WTC11 (cell line): ENCODE data around the gene MYLK. TPM values are rescaled to one million over a fixed set of nuclear protein-coding genes. Genes with fewer than 3 reads are reported as not detected.

Experiments used
- ATAC-seq: fragments of 200-7000 bp; cut with Tn5 transposase; 2 replicates; pipeline ENCODE4 v1.10.0; 2021; ENCODE audit warnings: mild to moderate bottlenecking, moderate library complexity
- CTCF ChIA-PET: fragments of 300-600 bp; sonication (Branson Sonifier 250); formaldehyde crosslinking; loops from one replicate; lab custom pipeline; 2021; ENCODE audit warnings: antibody characterized with exemption; lab: Charles Lee
- POLR2A ChIA-PET: fragments of 350-600 bp; sonication (Branson Sonifier 250); formaldehyde crosslinking; loops from one replicate; lab custom pipeline; 2021; ENCODE audit warnings: antibody characterized with exemption; lab: Charles Lee
- DNase-seq: peaks from one replicate; pipeline ENCODE4 v3.0.0; 2021; ENCODE audit warnings: low spot score
- H3K27ac Mint-ChIP-seq: 2 replicates; pipeline ENCODE4 v1.8.0; 2021; ENCODE audit warnings: mixed read lengths
- H3K27me3 Mint-ChIP-seq: 2 replicates; pipeline ENCODE4 v1.8.0; 2021; ENCODE audit warnings: low read depth, mild to moderate bottlenecking, moderate library complexity, mixed read lengths
- H3K36me3 Mint-ChIP-seq: 2 replicates; pipeline ENCODE4 v1.8.0; 2021; ENCODE audit warnings: mixed read lengths
- H3K4me1 Mint-ChIP-seq: 2 replicates; pipeline ENCODE4 v1.8.0; 2022; ENCODE audit warnings: mixed read lengths
- H3K4me3 Mint-ChIP-seq: 2 replicates; pipeline ENCODE4 v1.8.0; 2021; ENCODE audit warnings: mild to moderate bottlenecking, moderate library complexity, mixed read lengths
- H3K9me3 Mint-ChIP-seq: 2 replicates; pipeline ENCODE4 v1.8.0; 2021; ENCODE audit warnings: mixed read lengths
- ETV6 ChIP-seq: sonication (generic); formaldehyde crosslinking; IDR thresholded peaks from 2 replicates; pipeline ENCODE4 v1.8.1; 2022; ENCODE audit warnings: mild to moderate bottlenecking, missing genetic modification reagents
- KAT7 ChIP-seq: sonication (generic); formaldehyde crosslinking; IDR thresholded peaks from 2 replicates; pipeline ENCODE4 v1.8.1; 2023; ENCODE audit warnings: missing genetic modification reagents, mild to moderate bottlenecking, borderline replicate concordance
- NFATC4 ChIP-seq: fragments of 250-450 bp; sonication (Bioruptor Pico); IDR thresholded peaks from 2 replicates; pipeline ENCODE4 v1.9.0; 2021; ENCODE audit warnings: mild to moderate bottlenecking
- NFYB ChIP-seq: sonication (generic); formaldehyde crosslinking; conservative IDR thresholded peaks from 2 replicates; pipeline ENCODE4 v1.8.0; 2022; ENCODE audit warnings: low read depth, missing genetic modification reagents
- NR3C1 ChIP-seq: sonication (generic); formaldehyde crosslinking; conservative IDR thresholded peaks from 2 replicates; pipeline ENCODE4 v1.8.1; 2023; ENCODE audit warnings: low read depth, mild to moderate bottlenecking, missing genetic modification reagents
- RORB ChIP-seq: fragments of 250-450 bp; sonication (Bioruptor Pico); IDR thresholded peaks from 2 replicates; pipeline ENCODE4 v1.9.0; 2021; ENCODE audit warnings: mild to moderate bottlenecking
- TCF7 ChIP-seq: sonication (generic); formaldehyde crosslinking; IDR thresholded peaks from 2 replicates; pipeline ENCODE4 v1.8.0; 2022; ENCODE audit warnings: mild to moderate bottlenecking, low read depth, missing genetic modification reagents, moderate library complexity
- TEAD1 ChIP-seq: sonication (generic); formaldehyde crosslinking; IDR thresholded peaks from 2 replicates; pipeline ENCODE4 v1.8.0; 2022; ENCODE audit warnings: mild to moderate bottlenecking, missing genetic modification reagents
- ZBTB21 ChIP-seq: sonication (generic); formaldehyde crosslinking; IDR thresholded peaks from 2 replicates; pipeline ENCODE4 v1.8.1; 2023; ENCODE audit warnings: mild to moderate bottlenecking, missing genetic modification reagents, borderline replicate concordance
- ZMAT4 ChIP-seq: fragments of 250-450 bp; sonication (Bioruptor Pico); IDR thresholded peaks from 2 replicates; pipeline ENCODE4 v1.9.0; 2021; ENCODE audit warnings: mild to moderate bottlenecking
- ZNF121 ChIP-seq: sonication (generic); formaldehyde crosslinking; IDR thresholded peaks from 2 replicates; pipeline ENCODE4 v1.8.0; 2023; ENCODE audit warnings: missing genetic modification reagents
- ZNF138 ChIP-seq: sonication (generic); formaldehyde crosslinking; conservative IDR thresholded peaks from 2 replicates; pipeline ENCODE4 v1.8.1; 2022; ENCODE audit warnings: mild to moderate bottlenecking, moderate library complexity, missing genetic modification reagents
- ZNF317 ChIP-seq: sonication (generic); formaldehyde crosslinking; IDR thresholded peaks from 2 replicates; pipeline ENCODE4 v1.8.1; 2023; ENCODE audit warnings: low read depth, mild to moderate bottlenecking, moderate library complexity, missing genetic modification reagents, borderline replicate concordance
- ZNF416 ChIP-seq: fragments of 250-450 bp; sonication (Bioruptor Pico); IDR thresholded peaks from 2 replicates; pipeline ENCODE4 v1.9.0; 2021; ENCODE audit warnings: mild to moderate bottlenecking, inconsistent platforms
- total RNA-seq: library from RNA; stranded (reverse); gene quantifications from 3 replicates; pipeline ENCODE4 v1.2.3, GENCODE V29; 2021
- TF ChIP-seq, protein P1 (sequence below): fragments of 250-450 bp; sonication (Bioruptor Pico); IDR thresholded peaks from 2 replicates; pipeline ENCODE4 v1.9.0; 2021; ENCODE audit warnings: moderate library complexity, mild to moderate bottlenecking, inconsistent platforms, borderline replicate concordance
- TF ChIP-seq, protein P2 (sequence below): sonication (generic); formaldehyde crosslinking; IDR thresholded peaks from 2 replicates; pipeline ENCODE4 v1.8.1; 2023; ENCODE audit warnings: mild to moderate bottlenecking, missing genetic modification reagents
- TF ChIP-seq, protein P3 (sequence below): sonication (generic); formaldehyde crosslinking; IDR thresholded peaks from 2 replicates; pipeline ENCODE4 v1.8.0; 2022; ENCODE audit warnings: mild to moderate bottlenecking, missing genetic modification reagents
- TF ChIP-seq, protein P4 (sequence below): sonication (generic); formaldehyde crosslinking; IDR thresholded peaks from 2 replicates; pipeline ENCODE4 v1.8.1; 2022; ENCODE audit warnings: low read depth, mild to moderate bottlenecking, moderate library complexity, missing genetic modification reagents, borderline replicate concordance
- TF ChIP-seq, protein P5 (sequence below): sonication (generic); formaldehyde crosslinking; IDR thresholded peaks from 2 replicates; pipeline ENCODE4 v1.8.0; 2022; ENCODE audit warnings: mild to moderate bottlenecking, missing genetic modification reagents
- TF ChIP-seq, protein P6 (sequence below): fragments of 200-600 bp; IDR thresholded peaks from 2 replicates; pipeline ENCODE4 v1.8.0; 2022; ENCODE audit warnings: antibody characterized with exemption
- TF ChIP-seq, protein P7 (sequence below): sonication (generic); formaldehyde crosslinking; IDR thresholded peaks from 2 replicates; pipeline ENCODE4 v1.8.0; 2022; ENCODE audit warnings: mild to moderate bottlenecking, missing genetic modification reagents
- TF ChIP-seq, protein P8 (sequence below): sonication (generic); formaldehyde crosslinking; IDR thresholded peaks from 2 replicates; pipeline ENCODE4 v1.8.1; 2022; ENCODE audit warnings: missing genetic modification reagents, borderline replicate concordance

The MYLK gene
- total RNA-seq, 1 experiment from 2014 or later = 10.4 TPM

GRCh38 chr3:123799544-123800361 lies 84.4 kb downstream of the MYLK start:
- H3K4me1 Mint-ChIP-seq = peaks cover 3% of the 10 kb centered on the region
- CTCF ChIA-PET = interaction anchor here (3.0 kb wide), 1 partner anchor 76 kb away, joined by 10 read pairs; no protein-coding TSS in a partner anchor
- ATAC-seq (peak; percentile 14; the same call in 1 of the 2 replicates), DNase-seq (no peak)
- H3K9me3 Mint-ChIP-seq = no peaks in the 10 kb centered on the region
- TF ChIP-seq, protein P1, sequence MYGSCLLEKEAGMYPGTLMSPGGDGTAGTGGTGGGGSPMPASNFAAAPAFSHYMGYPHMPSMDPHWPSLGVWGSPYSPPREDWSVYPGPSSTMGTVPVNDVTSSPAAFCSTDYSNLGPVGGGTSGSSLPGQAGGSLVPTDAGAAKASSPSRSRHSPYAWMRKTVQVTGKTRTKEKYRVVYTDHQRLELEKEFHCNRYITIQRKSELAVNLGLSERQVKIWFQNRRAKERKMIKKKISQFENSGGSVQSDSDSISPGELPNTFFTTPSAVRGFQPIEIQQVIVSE = no peak
- TF ChIP-seq, protein P2, sequence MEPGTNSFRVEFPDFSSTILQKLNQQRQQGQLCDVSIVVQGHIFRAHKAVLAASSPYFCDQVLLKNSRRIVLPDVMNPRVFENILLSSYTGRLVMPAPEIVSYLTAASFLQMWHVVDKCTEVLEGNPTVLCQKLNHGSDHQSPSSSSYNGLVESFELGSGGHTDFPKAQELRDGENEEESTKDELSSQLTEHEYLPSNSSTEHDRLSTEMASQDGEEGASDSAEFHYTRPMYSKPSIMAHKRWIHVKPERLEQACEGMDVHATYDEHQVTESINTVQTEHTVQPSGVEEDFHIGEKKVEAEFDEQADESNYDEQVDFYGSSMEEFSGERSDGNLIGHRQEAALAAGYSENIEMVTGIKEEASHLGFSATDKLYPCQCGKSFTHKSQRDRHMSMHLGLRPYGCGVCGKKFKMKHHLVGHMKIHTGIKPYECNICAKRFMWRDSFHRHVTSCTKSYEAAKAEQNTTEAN (CRISPR knock-in tag) = no peak
- TF ChIP-seq, protein P3, sequence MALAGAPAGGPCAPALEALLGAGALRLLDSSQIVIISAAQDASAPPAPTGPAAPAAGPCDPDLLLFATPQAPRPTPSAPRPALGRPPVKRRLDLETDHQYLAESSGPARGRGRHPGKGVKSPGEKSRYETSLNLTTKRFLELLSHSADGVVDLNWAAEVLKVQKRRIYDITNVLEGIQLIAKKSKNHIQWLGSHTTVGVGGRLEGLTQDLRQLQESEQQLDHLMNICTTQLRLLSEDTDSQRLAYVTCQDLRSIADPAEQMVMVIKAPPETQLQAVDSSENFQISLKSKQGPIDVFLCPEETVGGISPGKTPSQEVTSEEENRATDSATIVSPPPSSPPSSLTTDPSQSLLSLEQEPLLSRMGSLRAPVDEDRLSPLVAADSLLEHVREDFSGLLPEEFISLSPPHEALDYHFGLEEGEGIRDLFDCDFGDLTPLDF (CRISPR knock-in tag) = no peak
- TF ChIP-seq, protein P4, sequence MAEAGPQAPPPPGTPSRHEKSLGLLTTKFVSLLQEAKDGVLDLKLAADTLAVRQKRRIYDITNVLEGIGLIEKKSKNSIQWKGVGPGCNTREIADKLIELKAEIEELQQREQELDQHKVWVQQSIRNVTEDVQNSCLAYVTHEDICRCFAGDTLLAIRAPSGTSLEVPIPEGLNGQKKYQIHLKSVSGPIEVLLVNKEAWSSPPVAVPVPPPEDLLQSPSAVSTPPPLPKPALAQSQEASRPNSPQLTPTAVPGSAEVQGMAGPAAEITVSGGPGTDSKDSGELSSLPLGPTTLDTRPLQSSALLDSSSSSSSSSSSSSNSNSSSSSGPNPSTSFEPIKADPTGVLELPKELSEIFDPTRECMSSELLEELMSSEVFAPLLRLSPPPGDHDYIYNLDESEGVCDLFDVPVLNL (CRISPR knock-in tag) = no peak
- TF ChIP-seq ZNF416 (no peak), NFATC4 (no peak), ZBTB21 (no peak)
- TF ChIP-seq, protein P5, sequence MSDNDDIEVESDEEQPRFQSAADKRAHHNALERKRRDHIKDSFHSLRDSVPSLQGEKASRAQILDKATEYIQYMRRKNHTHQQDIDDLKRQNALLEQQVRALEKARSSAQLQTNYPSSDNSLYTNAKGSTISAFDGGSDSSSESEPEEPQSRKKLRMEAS (CRISPR knock-in tag) = no peak
- H3K36me3 Mint-ChIP-seq = no peaks in the 10 kb centered on the region
- no peaks in the 10 kb centered on the region for H3K27me3 Mint-ChIP-seq
- no peak overlapping the region for H3K27ac Mint-ChIP-seq
- H3K4me3 Mint-ChIP-seq = no peak overlapping the region
- POLR2A ChIA-PET = no interaction called here

DNA sequence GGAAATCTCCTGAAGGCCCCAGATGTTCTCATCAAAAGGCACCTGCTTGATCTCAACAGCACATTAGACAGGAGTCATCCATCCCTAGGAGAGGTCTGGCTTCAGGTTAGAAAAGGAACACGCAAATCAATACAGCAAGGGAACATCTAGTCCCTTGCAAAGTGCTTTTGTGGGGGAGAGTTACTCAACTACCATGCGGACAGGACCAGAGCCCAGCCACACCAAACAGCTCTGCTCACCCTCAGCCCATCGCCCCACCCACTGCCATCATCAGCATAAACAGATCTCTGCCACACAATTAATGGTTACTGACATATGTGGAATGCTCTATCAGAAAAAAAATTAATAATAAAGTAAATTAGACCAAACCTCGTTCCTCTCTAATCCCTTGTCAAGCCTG lies 85.6 kb downstream of the MYLK start:
- DNase-seq (no peak), ATAC-seq (no peak)
- H3K27ac Mint-ChIP-seq = no peak overlapping the region
- no peaks in the 10 kb centered on the region for H3K27me3 Mint-ChIP-seq
- H3K4me3 Mint-ChIP-seq = no peak overlapping the region
- no peaks in the 10 kb centered on the region for H3K36me3 Mint-ChIP-seq
- CTCF ChIA-PET = interaction anchor here (3.0 kb wide), 1 partner anchor 75 kb away, joined by 10 read pairs; no protein-coding TSS in a partner anchor
- H3K4me1 Mint-ChIP-seq = peaks cover 3% of the 10 kb centered on the region
- no peaks in the 10 kb centered on the region for H3K9me3 Mint-ChIP-seq
- POLR2A ChIA-PET = no interaction called here
- TF ChIP-seq, protein P6, sequence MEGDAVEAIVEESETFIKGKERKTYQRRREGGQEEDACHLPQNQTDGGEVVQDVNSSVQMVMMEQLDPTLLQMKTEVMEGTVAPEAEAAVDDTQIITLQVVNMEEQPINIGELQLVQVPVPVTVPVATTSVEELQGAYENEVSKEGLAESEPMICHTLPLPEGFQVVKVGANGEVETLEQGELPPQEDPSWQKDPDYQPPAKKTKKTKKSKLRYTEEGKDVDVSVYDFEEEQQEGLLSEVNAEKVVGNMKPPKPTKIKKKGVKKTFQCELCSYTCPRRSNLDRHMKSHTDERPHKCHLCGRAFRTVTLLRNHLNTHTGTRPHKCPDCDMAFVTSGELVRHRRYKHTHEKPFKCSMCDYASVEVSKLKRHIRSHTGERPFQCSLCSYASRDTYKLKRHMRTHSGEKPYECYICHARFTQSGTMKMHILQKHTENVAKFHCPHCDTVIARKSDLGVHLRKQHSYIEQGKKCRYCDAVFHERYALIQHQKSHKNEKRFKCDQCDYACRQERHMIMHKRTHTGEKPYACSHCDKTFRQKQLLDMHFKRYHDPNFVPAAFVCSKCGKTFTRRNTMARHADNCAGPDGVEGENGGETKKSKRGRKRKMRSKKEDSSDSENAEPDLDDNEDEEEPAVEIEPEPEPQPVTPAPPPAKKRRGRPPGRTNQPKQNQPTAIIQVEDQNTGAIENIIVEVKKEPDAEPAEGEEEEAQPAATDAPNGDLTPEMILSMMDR = no peak
- TF ChIP-seq KAT7 (CRISPR knock-in tag) (no peak), ZNF138 (CRISPR knock-in tag) (no peak), RORB (CRISPR knock-in tag) (no peak), TEAD1 (CRISPR knock-in tag) (no peak), NFYB (CRISPR knock-in tag) (no peak), ZNF121 (CRISPR knock-in tag) (no peak), ZMAT4 (no peak), TCF7 (no peak), ETV6 (CRISPR knock-in tag) (no peak), NR3C1 (CRISPR knock-in tag) (no peak), ZNF317 (CRISPR knock-in tag) (no peak)
- TF ChIP-seq, protein P3 (CRISPR knock-in tag) = no peak
- TF ChIP-seq, protein P7, sequence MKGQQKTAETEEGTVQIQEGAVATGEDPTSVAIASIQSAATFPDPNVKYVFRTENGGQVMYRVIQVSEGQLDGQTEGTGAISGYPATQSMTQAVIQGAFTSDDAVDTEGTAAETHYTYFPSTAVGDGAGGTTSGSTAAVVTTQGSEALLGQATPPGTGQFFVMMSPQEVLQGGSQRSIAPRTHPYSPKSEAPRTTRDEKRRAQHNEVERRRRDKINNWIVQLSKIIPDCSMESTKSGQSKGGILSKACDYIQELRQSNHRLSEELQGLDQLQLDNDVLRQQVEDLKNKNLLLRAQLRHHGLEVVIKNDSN = no peak
- TF ChIP-seq, protein P4 (CRISPR knock-in tag) = no peak
- TF ChIP-seq, protein P8, sequence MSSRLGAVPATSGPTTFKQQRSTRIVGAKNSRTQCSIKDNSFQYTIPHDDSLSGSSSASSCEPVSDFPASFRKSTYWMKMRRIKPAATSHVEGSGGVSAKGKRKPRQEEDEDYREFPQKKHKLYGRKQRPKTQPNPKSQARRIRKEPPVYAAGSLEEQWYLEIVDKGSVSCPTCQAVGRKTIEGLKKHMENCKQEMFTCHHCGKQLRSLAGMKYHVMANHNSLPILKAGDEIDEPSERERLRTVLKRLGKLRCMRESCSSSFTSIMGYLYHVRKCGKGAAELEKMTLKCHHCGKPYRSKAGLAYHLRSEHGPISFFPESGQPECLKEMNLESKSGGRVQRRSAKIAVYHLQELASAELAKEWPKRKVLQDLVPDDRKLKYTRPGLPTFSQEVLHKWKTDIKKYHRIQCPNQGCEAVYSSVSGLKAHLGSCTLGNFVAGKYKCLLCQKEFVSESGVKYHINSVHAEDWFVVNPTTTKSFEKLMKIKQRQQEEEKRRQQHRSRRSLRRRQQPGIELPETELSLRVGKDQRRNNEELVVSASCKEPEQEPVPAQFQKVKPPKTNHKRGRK (CRISPR knock-in tag) = no peak
